ENCODE measurements around the gene PNLIP.

The PNLIP gene

GRCh38 chr10:116587878-116588591 is 42.3 kb downstream of the PNLIP start:
- no peak for TF ChIP-seq CTCF (IDR thresholded peaks at IDR 0.05; ENCODE audit: unreplicated experiment in 3 of 3)
- Mint-ChIP-seq H3K27me3 (ENCODE audit: low read depth) (peaks cover 4% of the 10 kb centered on the region), H3K27ac (no peak overlapping the region), H3K36me3 (ENCODE audit: low read depth) (no peaks in the 10 kb centered on the region), H3K9me3 (no peaks in the 10 kb centered on the region), H3K4me3 (no peak overlapping the region), H3K4me1 (peaks cover 6% of the 10 kb centered on the region)

- H3K4me3 Mint-ChIP-seq, result no peak overlapping the region
- H3K4me1 Mint-ChIP-seq, result peaks cover 8% of the 10 kb centered on the region
- no peaks in the 10 kb centered on the region for H3K9me3 Mint-ChIP-seq
- TF ChIP-seq CTCF (IDR thresholded peaks at IDR 0.05; ENCODE audit: unreplicated experiment in 3 of 3), result no peak
- peaks cover 4% of the 10 kb centered on the region for H3K27me3 Mint-ChIP-seq (ENCODE audit: low read depth)
- H3K36me3 Mint-ChIP-seq (ENCODE audit: low read depth), result no peaks in the 10 kb centered on the region
- H3K27ac Mint-ChIP-seq, result no peak overlapping the region
Observed at GRCh38 chr10:116588995-116589394, 43.3 kb downstream of the PNLIP start.

- Mint-ChIP-seq H3K9me3 (no peaks in the 10 kb centered on the region), H3K4me1 (peaks cover 10% of the 10 kb centered on the region), H3K4me3 (no peak overlapping the region), H3K27me3 (ENCODE audit: low read depth) (peaks cover 4% of the 10 kb centered on the region), H3K36me3 (ENCODE audit: low read depth) (no peaks in the 10 kb centered on the region), H3K27ac (no peak overlapping the region)
- no peak for TF ChIP-seq CTCF (IDR thresholded peaks at IDR 0.05; ENCODE audit: unreplicated experiment in 3 of 3)
Observed at GRCh38 chr10:116589926-116590325, 44.2 kb downstream of the PNLIP start.

GRCh38 chr10:116590590-116591444 is 45.1 kb downstream of the PNLIP start, which contains the start of gene PNLIPRP1:
TSS of gene PNLIPRP1 (plus strand) at chr10:116590959. CDS start at chr10:116591130, 171 bp downstream.
- Mint-ChIP-seq H3K36me3 (ENCODE audit: low read depth) (no peaks in the 10 kb centered on the region), H3K27me3 (ENCODE audit: low read depth) (peaks cover 4% of the 10 kb centered on the region), H3K9me3 (no peaks in the 10 kb centered on the region), H3K27ac (no peak within 1 kb of the TSS), H3K4me3 (no peak within 1 kb of the TSS), H3K4me1 (peaks cover 10% of the 10 kb centered on the region)
- TF ChIP-seq CTCF (IDR thresholded peaks at IDR 0.05; ENCODE audit: unreplicated experiment in 3 of 3), result no peak

GRCh38 chr10:116593139-116593740 is 47.5 kb downstream of the PNLIP start:
- H3K27me3 Mint-ChIP-seq (ENCODE audit: low read depth), result peaks cover 10% of the 10 kb centered on the region
- no peak overlapping the region for H3K4me3 Mint-ChIP-seq
- H3K9me3 Mint-ChIP-seq, result no peaks in the 10 kb centered on the region

More at GRCh38 chr10:116593139-116593740, 47.5 kb downstream of the PNLIP start:
- no peak for TF ChIP-seq CTCF (IDR thresholded peaks at IDR 0.05; ENCODE audit: unreplicated experiment in 3 of 3)
- Mint-ChIP-seq H3K4me1 (peaks cover 10% of the 10 kb centered on the region), H3K27ac (no peak overlapping the region), H3K36me3 (ENCODE audit: low read depth) (no peaks in the 10 kb centered on the region)
